ENCODE results near the gene APLF.
"Not testable (repeated sequence)": the region's sequence is repeated elsewhere in the genome, so short reads cannot be mapped to it uniquely, and the experiment has no call there.

APLF gene

GRCh38 chr2:68512326-68512725, 44.9 kb downstream of the APLF start:
- no peaks in the 10 kb centered on the region for H3K36me3 ChIP-seq (ENCODE audit: control insufficient read depth, insufficient read depth, low read length)
- no peaks in the 10 kb centered on the region for H3K4me1 ChIP-seq (ENCODE audit: control insufficient read depth, insufficient read depth, low read length)
- no peaks in the 10 kb centered on the region for H3K27me3 ChIP-seq (ENCODE audit: control insufficient read depth, insufficient read depth, low read length)
- H3K9me3 ChIP-seq (ENCODE audit: control insufficient read depth, insufficient read depth, low read length): no peaks in the 10 kb centered on the region
- no peak overlapping the region for H3K4me3 ChIP-seq (ENCODE audit: low read length)
- no peak overlapping the region for H3K27ac ChIP-seq (ENCODE audit: low read length)
- no CpG with 5 or more reads among the region's 3 CpGs for WGBS (ENCODE audit: insufficient coverage, insufficient read length)
- DNase-seq (ENCODE audit: low read depth, low spot score): no peak

GRCh38 chr2:68512966-68513365, 45.6 kb downstream of the APLF start:
- no peak for DNase-seq (ENCODE audit: low read depth, low spot score)
- no peaks in the 10 kb centered on the region for H3K9me3 ChIP-seq (ENCODE audit: control insufficient read depth, insufficient read depth, low read length)
- no CpG with 5 or more reads among the region's 1 CpG for WGBS (ENCODE audit: insufficient coverage, insufficient read length)
- H3K4me1 ChIP-seq (ENCODE audit: control insufficient read depth, insufficient read depth, low read length): no peaks in the 10 kb centered on the region
- no peak overlapping the region for H3K4me3 ChIP-seq (ENCODE audit: low read length)
- H3K27me3 ChIP-seq (ENCODE audit: control insufficient read depth, insufficient read depth, low read length): no peaks in the 10 kb centered on the region
- no peaks in the 10 kb centered on the region for H3K36me3 ChIP-seq (ENCODE audit: control insufficient read depth, insufficient read depth, low read length)
- H3K27ac ChIP-seq (ENCODE audit: low read length): no peak overlapping the region

- WGBS (ENCODE audit: insufficient coverage, insufficient read length): no CpG with 5 or more reads among the region's 2 CpGs
- no peak overlapping the region for H3K27ac ChIP-seq (ENCODE audit: low read length)
These were observed 47.0 kb downstream of the APLF start for GRCh38 chr2:68514316-68514929.

DNA sequence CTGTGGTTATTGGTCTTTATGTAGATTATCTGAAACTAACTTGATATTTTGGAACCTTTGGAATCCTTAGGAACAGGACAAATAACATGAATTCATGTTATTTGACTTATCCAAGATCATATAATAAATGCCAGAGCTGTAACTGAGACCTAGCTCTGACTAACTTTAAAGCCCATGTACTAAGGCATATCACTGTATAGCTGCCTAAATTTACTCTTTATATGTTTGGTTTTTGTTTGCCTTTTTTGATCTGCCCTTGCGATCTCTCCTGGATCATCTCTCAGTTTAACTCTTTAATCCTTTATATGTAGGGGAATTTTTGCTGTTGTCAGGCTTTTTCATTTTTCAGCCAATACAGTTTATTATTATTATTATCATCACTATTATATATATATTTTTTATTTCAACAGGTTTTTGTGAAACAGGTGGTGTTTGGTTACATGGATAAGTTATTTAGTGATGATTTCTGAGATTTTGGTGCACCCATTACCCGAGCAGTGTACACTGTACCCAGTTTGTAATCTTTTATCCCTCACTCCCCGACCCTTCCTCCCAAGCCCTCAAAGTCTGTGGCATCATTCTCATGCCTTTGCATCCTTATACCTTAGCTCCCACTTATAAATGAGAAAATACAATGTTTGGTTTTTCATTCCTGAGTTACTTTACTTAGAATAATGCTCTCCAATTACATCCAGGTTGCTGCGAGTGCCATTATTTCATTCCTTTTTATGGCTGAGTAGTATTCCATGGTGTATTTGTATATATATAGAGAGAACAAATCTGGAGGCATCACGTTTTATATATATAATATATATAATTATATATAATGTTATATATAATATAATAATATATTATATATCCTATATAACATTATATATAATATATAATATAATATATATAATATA, 48.9 kb downstream of the APLF start:
- H3K36me3 ChIP-seq (ENCODE audit: control insufficient read depth, insufficient read depth, low read length): no peaks in the 10 kb centered on the region
- H3K4me1 ChIP-seq (ENCODE audit: control insufficient read depth, insufficient read depth, low read length): no peaks in the 10 kb centered on the region
- no peaks in the 10 kb centered on the region for H3K9me3 ChIP-seq (ENCODE audit: control insufficient read depth, insufficient read depth, low read length)
- no CpG with 5 or more reads among the region's 5 CpGs for whole genome bisulfite sequencing (ENCODE audit: insufficient coverage, insufficient read length)
- no peak overlapping the region for H3K27ac ChIP-seq (ENCODE audit: low read length)
- DNase-seq (ENCODE audit: low read depth, low spot score): no peak
- no peaks in the 10 kb centered on the region for H3K27me3 ChIP-seq (ENCODE audit: control insufficient read depth, insufficient read depth, low read length)
- H3K4me3 ChIP-seq (ENCODE audit: low read length): no peak overlapping the region

More at GRCh38 chr2:68514316-68514929, 47.0 kb downstream of the APLF start:
- Histone ChIP-seq H3K4me1 (ENCODE audit: control insufficient read depth, insufficient read depth, low read length) (no peaks in the 10 kb centered on the region), H3K4me3 (ENCODE audit: low read length) (no peak overlapping the region), H3K27me3 (ENCODE audit: control insufficient read depth, insufficient read depth, low read length) (no peaks in the 10 kb centered on the region), H3K36me3 (ENCODE audit: control insufficient read depth, insufficient read depth, low read length) (no peaks in the 10 kb centered on the region), H3K9me3 (ENCODE audit: control insufficient read depth, insufficient read depth, low read length) (no peaks in the 10 kb centered on the region)
- no peak for DNase-seq (ENCODE audit: low read depth, low spot score)

- Histone ChIP-seq H3K9me3 (ENCODE audit: control insufficient read depth, insufficient read depth, low read length) (no peaks in the 10 kb centered on the region), H3K27me3 (ENCODE audit: control insufficient read depth, insufficient read depth, low read length) (no peaks in the 10 kb centered on the region), H3K36me3 (ENCODE audit: control insufficient read depth, insufficient read depth, low read length) (no peaks in the 10 kb centered on the region), H3K4me3 (ENCODE audit: low read length) (no peak overlapping the region), H3K4me1 (ENCODE audit: control insufficient read depth, insufficient read depth, low read length) (no peaks in the 10 kb centered on the region), H3K27ac (ENCODE audit: low read length) (no peak overlapping the region)
- no peak for DNase-seq (ENCODE audit: low read depth, low spot score)
- WGBS (ENCODE audit: insufficient coverage, insufficient read length): no CpG with 5 or more reads among the region's 1 CpG
These were observed 51.9 kb downstream of the APLF start for GRCh38 chr2:68519236-68519635.

DNA sequence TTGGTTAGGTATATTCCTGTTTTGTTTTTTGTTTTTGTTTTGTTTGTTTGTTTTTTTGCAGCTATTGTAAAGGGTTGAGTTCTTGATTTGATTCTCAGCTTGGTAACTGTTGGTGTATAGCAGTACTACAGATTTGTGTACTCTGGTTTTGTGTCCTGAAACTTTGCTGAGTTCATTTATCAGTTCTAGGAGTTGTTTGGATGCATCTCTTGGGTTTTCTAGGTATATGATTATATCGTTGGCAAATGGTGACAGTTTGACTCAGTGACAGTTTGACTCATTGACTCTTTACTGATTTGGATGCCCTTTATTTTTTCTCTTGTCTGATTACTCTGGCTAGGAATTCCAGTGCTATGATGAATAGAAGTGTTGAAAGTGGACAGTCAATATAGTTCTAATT, 53.7 kb downstream of the APLF start:
- no peaks in the 10 kb centered on the region for H3K4me1 ChIP-seq (ENCODE audit: control insufficient read depth, insufficient read depth, low read length)
- WGBS (ENCODE audit: insufficient coverage, insufficient read length): no CpG with 5 or more reads among the region's 1 CpG
- H3K9me3 ChIP-seq (ENCODE audit: control insufficient read depth, insufficient read depth, low read length): no peaks in the 10 kb centered on the region
- no peak overlapping the region for H3K27ac ChIP-seq (ENCODE audit: low read length)
- H3K36me3 ChIP-seq (ENCODE audit: control insufficient read depth, insufficient read depth, low read length): no peaks in the 10 kb centered on the region
- H3K27me3 ChIP-seq (ENCODE audit: control insufficient read depth, insufficient read depth, low read length): no peaks in the 10 kb centered on the region
- no peak for DNase-seq (ENCODE audit: low read depth, low spot score)
- H3K4me3 ChIP-seq (ENCODE audit: low read length): no peak overlapping the region

- DNase-seq (ENCODE audit: low read depth, low spot score); H3K4me3 ChIP-seq (ENCODE audit: low read length); H3K36me3 ChIP-seq (ENCODE audit: control insufficient read depth, insufficient read depth, low read length); H3K27ac ChIP-seq (ENCODE audit: low read length); H3K4me1 ChIP-seq (ENCODE audit: control insufficient read depth, insufficient read depth, low read length); H3K27me3 ChIP-seq (ENCODE audit: control insufficient read depth, insufficient read depth, low read length); H3K9me3 ChIP-seq (ENCODE audit: control insufficient read depth, insufficient read depth, low read length): not testable (repeated sequence)
- no CpG with 5 or more reads among the region's 16 CpGs for WGBS (ENCODE audit: insufficient coverage, insufficient read length)
These were observed 59.6 kb downstream of the APLF start for GRCh38 chr2:68526943-68527342.

- no CpG with 5 or more reads among the region's 38 CpGs for WGBS (ENCODE audit: insufficient coverage, insufficient read length)
- H3K4me1 ChIP-seq (ENCODE audit: control insufficient read depth, insufficient read depth, low read length): not testable (repeated sequence)
These were observed 60.1 kb downstream of the APLF start for GRCh38 chr2:68527343-68528081.

DNA sequence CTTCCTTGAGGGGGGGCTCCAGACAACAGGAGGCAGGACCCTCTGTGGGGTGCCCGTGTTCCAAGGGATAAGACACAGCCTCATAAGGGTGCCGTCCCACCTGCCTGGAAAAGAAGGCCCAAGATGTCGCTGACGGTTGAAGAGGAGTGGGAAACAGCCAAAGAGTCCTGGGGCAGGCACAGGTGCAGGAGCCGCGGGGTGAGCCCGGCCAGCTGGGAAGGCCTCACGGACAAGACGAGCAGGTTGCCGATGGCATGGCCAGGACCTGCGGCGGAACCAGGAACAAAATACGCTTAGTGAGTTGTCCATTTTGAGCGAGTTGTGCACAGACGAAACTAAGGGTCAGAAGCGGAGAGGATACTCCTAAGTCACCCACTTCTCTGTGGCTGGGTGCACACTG, 61.8 kb downstream of the APLF start:
- H3K36me3 ChIP-seq (ENCODE audit: control insufficient read depth, insufficient read depth, low read length); H3K4me3 ChIP-seq (ENCODE audit: low read length); H3K4me1 ChIP-seq (ENCODE audit: control insufficient read depth, insufficient read depth, low read length); H3K9me3 ChIP-seq (ENCODE audit: control insufficient read depth, insufficient read depth, low read length); DNase-seq (ENCODE audit: low read depth, low spot score); H3K27me3 ChIP-seq (ENCODE audit: control insufficient read depth, insufficient read depth, low read length); H3K27ac ChIP-seq (ENCODE audit: low read length): not testable (repeated sequence)
- no CpG with 5 or more reads among the region's 16 CpGs for WGBS (ENCODE audit: insufficient coverage, insufficient read length)

More at GRCh38 chr2:68527343-68528081, 60.1 kb downstream of the APLF start:
- DNase-seq (ENCODE audit: low read depth, low spot score); H3K9me3 ChIP-seq (ENCODE audit: control insufficient read depth, insufficient read depth, low read length); H3K27me3 ChIP-seq (ENCODE audit: control insufficient read depth, insufficient read depth, low read length); H3K4me3 ChIP-seq (ENCODE audit: low read length); H3K36me3 ChIP-seq (ENCODE audit: control insufficient read depth, insufficient read depth, low read length); H3K27ac ChIP-seq (ENCODE audit: low read length): not testable (repeated sequence)

GRCh38 chr2:68529651-68530050, 62.3 kb downstream of the APLF start:
- not testable (repeated sequence) for H3K9me3 ChIP-seq (ENCODE audit: control insufficient read depth, insufficient read depth, low read length); H3K4me3 ChIP-seq (ENCODE audit: low read length); H3K36me3 ChIP-seq (ENCODE audit: control insufficient read depth, insufficient read depth, low read length); H3K27me3 ChIP-seq (ENCODE audit: control insufficient read depth, insufficient read depth, low read length); DNase-seq (ENCODE audit: low read depth, low spot score); H3K4me1 ChIP-seq (ENCODE audit: control insufficient read depth, insufficient read depth, low read length); H3K27ac ChIP-seq (ENCODE audit: low read length)
- no CpG with 5 or more reads among the region's 17 CpGs for WGBS (ENCODE audit: insufficient coverage, insufficient read length)

All from iPS DF 6.9 (cell line).